CD4-positive, alpha-beta T cell treated with Interleukin-4 for 4 hours (primary cell): Measurements from ENCODE around the gene PDIA5.

Source experiments
- DNase-seq: peaks from one replicate; pipeline ENCODE4 v3.0.0-alpha.2; 2020

The PDIA5 gene

GRCh38 chr3:123066896-123067688, at the start of gene PDIA5:
Gene PDIA5 (plus strand): TSS chr3:123067025. CDS start chr3:123067165, 140 bp downstream.
- DNase-seq, result peak; percentile 29

GRCh38 chr3:123018683-123019082, 48.1 kb upstream of the PDIA5 start:
- no peak for DNase-seq

GRCh38 chr3:123019161-123019560, 47.7 kb upstream of the PDIA5 start:
- no peak for DNase-seq

GRCh38 chr3:123019591-123019990, 47.2 kb upstream of the PDIA5 start:
- no peak for DNase-seq

GRCh38 chr3:123020709-123021108, 46.1 kb upstream of the PDIA5 start:
- DNase-seq, result no peak

- no peak for DNase-seq
Measured at GRCh38 chr3:123021388-123021787, 45.4 kb upstream of the PDIA5 start.

GRCh38 chr3:123021996-123022510, 44.8 kb upstream of the PDIA5 start:
- DNase-seq, result no peak

- no peak for DNase-seq
Measured at GRCh38 chr3:123024056-123024455, 42.8 kb upstream of the PDIA5 start.

GRCh38 chr3:123025642-123026521, 40.9 kb upstream of the PDIA5 start:
- DNase-seq, result no peak

- no peak for DNase-seq
Measured at GRCh38 chr3:123026565-123027291, 40.1 kb upstream of the PDIA5 start.

- DNase-seq, result no peak
Measured at GRCh38 chr3:123027292-123028232, 39.3 kb upstream of the PDIA5 start, which contains the start of gene SEMA5B. Gene SEMA5B (minus strand): TSS chr3:123027763. CDS start chr3:122961263, 66,500 bp downstream.

GRCh38 chr3:123028233-123028828, 38.5 kb upstream of the PDIA5 start:
- peak; percentile 35 for DNase-seq

- DNase-seq, result no peak
Measured at GRCh38 chr3:123031051-123031450, 35.8 kb upstream of the PDIA5 start.

GRCh38 chr3:123032057-123032456, 34.8 kb upstream of the PDIA5 start:
- DNase-seq, result no peak

GRCh38 chr3:123034120-123034519, 32.7 kb upstream of the PDIA5 start:
- DNase-seq, result no peak

- no peak for DNase-seq
Measured at GRCh38 chr3:123034996-123035395, 31.8 kb upstream of the PDIA5 start.

- DNase-seq, result no peak
Measured at GRCh38 chr3:123036352-123037014, 30.3 kb upstream of the PDIA5 start.

GRCh38 chr3:123037015-123037375, 29.8 kb upstream of the PDIA5 start:
- no peak for DNase-seq

GRCh38 chr3:123038751-123039150, 28.1 kb upstream of the PDIA5 start:
- no peak for DNase-seq

- no peak for DNase-seq
Measured at GRCh38 chr3:123039178-123039577, 27.6 kb upstream of the PDIA5 start.

- no peak for DNase-seq
Measured at GRCh38 chr3:123042413-123042812, 24.4 kb upstream of the PDIA5 start.
